ENCODE measurements around the gene APBB2.
"Not testable (repeated sequence)": the region's sequence is repeated elsewhere in the genome, so short reads cannot be mapped to it uniquely, and the experiment has no call there.

APBB2 gene

GRCh38 chr4:41060352-41061334 lies 153.7 kb downstream of the APBB2 start:
- no peak for DNase-seq
- in situ Hi-C loops (cut with MboI; ENCODE audit: low pct_unique_long_range_greater_than_20kb, low sequenced_read_pairs): no loop called here

- in situ Hi-C loops (cut with MboI; ENCODE audit: low pct_unique_long_range_greater_than_20kb, low sequenced_read_pairs); DNase-seq: not testable (repeated sequence)
Observed at GRCh38 chr4:41059411-41059810, 154.9 kb downstream of the APBB2 start.

- in situ Hi-C loops (cut with MboI; ENCODE audit: low pct_unique_long_range_greater_than_20kb, low sequenced_read_pairs): no loop called here
- DNase-seq: no peak
Observed at GRCh38 chr4:41058426-41058825, 155.9 kb downstream of the APBB2 start.

GRCh38 chr4:41057467-41057866 lies 156.9 kb downstream of the APBB2 start:
- in situ Hi-C loops (cut with MboI; ENCODE audit: low pct_unique_long_range_greater_than_20kb, low sequenced_read_pairs): no loop called here
- DNase-seq: no peak

GRCh38 chr4:41052287-41052686 lies 162.1 kb downstream of the APBB2 start:
- no peak for DNase-seq
- in situ Hi-C loops (cut with MboI; ENCODE audit: low pct_unique_long_range_greater_than_20kb, low sequenced_read_pairs): no loop called here

GRCh38 chr4:41050880-41051775 lies 163.2 kb downstream of the APBB2 start:
- no peak for DNase-seq
- in situ Hi-C loops (cut with MboI; ENCODE audit: low pct_unique_long_range_greater_than_20kb, low sequenced_read_pairs): no loop called here

GRCh38 chr4:41050116-41050515 lies 164.2 kb downstream of the APBB2 start:
- in situ Hi-C loops (cut with MboI; ENCODE audit: low pct_unique_long_range_greater_than_20kb, low sequenced_read_pairs): no loop called here
- DNase-seq: no peak

GRCh38 chr4:41049176-41049575 lies 165.2 kb downstream of the APBB2 start:
- in situ Hi-C loops (cut with MboI; ENCODE audit: low pct_unique_long_range_greater_than_20kb, low sequenced_read_pairs); DNase-seq: not testable (repeated sequence)

GRCh38 chr4:41044791-41045190 lies 169.6 kb downstream of the APBB2 start:
- DNase-seq: no peak

GRCh38 chr4:41044165-41044564 lies 170.2 kb downstream of the APBB2 start:
- in situ Hi-C loops (cut with MboI; ENCODE audit: low pct_unique_long_range_greater_than_20kb, low sequenced_read_pairs): no loop called here
- no peak for DNase-seq

More at GRCh38 chr4:41044791-41045190, 169.6 kb downstream of the APBB2 start:
- in situ Hi-C loops (cut with MboI; ENCODE audit: low pct_unique_long_range_greater_than_20kb, low sequenced_read_pairs): no loop called here

- in situ Hi-C loops (cut with MboI; ENCODE audit: low pct_unique_long_range_greater_than_20kb, low sequenced_read_pairs): no loop called here
Observed at GRCh38 chr4:41043465-41043864, 170.9 kb downstream of the APBB2 start.

GRCh38 chr4:41041551-41041950 lies 172.8 kb downstream of the APBB2 start:
- in situ Hi-C loops (cut with MboI; ENCODE audit: low pct_unique_long_range_greater_than_20kb, low sequenced_read_pairs): no loop called here
- DNase-seq: no peak

More at GRCh38 chr4:41043465-41043864, 170.9 kb downstream of the APBB2 start:
- no peak for DNase-seq

GRCh38 chr4:41039317-41039716 lies 175.0 kb downstream of the APBB2 start:
- no peak for DNase-seq
- in situ Hi-C loops (cut with MboI; ENCODE audit: low pct_unique_long_range_greater_than_20kb, low sequenced_read_pairs): no loop called here

GRCh38 chr4:41038304-41038703 lies 176.0 kb downstream of the APBB2 start:
- DNase-seq: no peak
- in situ Hi-C loops (cut with MboI; ENCODE audit: low pct_unique_long_range_greater_than_20kb, low sequenced_read_pairs): no loop called here

GRCh38 chr4:41029098-41029497 lies 185.2 kb downstream of the APBB2 start:
- no peak for DNase-seq
- in situ Hi-C loops (cut with MboI; ENCODE audit: low pct_unique_long_range_greater_than_20kb, low sequenced_read_pairs): no loop called here

- in situ Hi-C loops (cut with MboI; ENCODE audit: low pct_unique_long_range_greater_than_20kb, low sequenced_read_pairs): no loop called here
- no peak for DNase-seq
Observed at GRCh38 chr4:41028392-41029076, 185.8 kb downstream of the APBB2 start.

- in situ Hi-C loops (cut with MboI; ENCODE audit: low pct_unique_long_range_greater_than_20kb, low sequenced_read_pairs): no loop called here
- DNase-seq: no peak
Observed at GRCh38 chr4:41026971-41027370, 187.4 kb downstream of the APBB2 start.

- in situ Hi-C loops (cut with MboI; ENCODE audit: low pct_unique_long_range_greater_than_20kb, low sequenced_read_pairs): no loop called here
- no peak for DNase-seq
Observed at GRCh38 chr4:41025824-41026223, 188.5 kb downstream of the APBB2 start.

All from KBM-7 (cell line).